GM15510 (cell line): ENCODE results near the gene CDC42BPB.

Experiments used
- POLR2A ChIP-seq: IDR thresholded peaks from 3 replicates; pipeline ENCODE4 v1.6.1; 2011; ENCODE audit warnings: borderline replicate concordance; ENCODE audit not compliant: insufficient read length; ENCODE audit errors: extremely low read depth

The CDC42BPB gene

DNA sequence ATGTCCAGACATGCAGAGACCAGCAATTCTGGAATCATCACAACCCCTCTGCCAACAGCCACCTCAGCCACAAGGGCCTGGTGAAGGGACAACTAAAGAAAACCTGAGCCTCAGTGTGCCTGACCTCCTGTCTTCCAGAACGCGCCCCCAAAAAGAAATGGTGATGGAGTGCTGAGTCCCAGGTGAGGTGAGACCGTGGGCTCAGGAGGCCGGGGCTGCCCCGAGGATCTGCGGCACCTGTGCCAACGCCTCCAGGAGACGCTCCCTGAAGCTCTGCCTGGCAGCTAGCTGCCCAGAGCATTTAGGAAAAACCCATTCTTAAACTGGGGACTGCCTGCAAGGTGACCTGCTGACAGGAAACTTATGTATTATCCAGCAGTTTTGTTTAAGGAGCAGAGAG, 51.2 kb downstream of the CDC42BPB start:
- no peak for TF ChIP-seq POLR2A

DNA sequence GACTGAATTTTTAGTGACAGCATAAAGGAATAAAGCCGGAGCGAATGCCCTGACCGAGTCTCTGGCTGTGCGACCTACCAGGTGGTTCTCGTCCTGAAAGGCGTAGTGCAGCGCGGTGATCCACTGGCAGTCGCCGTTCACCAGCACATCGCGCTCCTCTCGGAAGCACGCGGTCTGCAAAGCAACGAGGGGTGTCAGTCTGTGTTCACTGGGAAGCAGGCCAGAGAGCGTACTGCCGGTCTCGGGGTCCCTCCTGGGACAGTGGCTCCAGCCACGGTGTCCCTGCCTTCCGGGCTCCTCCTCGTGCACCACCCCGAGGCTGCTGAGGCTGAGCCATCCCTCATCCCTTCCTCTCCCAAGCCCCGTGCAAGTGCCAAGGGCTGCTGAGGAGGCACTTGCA, 53.5 kb downstream of the CDC42BPB start:
- TF ChIP-seq POLR2A = no peak

DNA sequence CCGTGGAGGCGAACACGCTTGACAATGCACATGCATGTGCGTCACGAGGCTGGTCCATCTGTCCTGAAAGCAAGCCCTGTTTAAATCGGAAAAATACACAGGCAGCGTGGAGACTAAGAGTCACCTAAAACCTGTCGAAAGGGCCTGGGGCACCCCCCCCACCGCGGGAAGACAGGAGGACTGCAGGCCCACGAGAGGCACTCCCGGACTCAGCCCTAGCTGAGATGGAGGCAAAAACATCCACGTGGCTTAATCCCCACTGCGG, 54.1 kb downstream of the CDC42BPB start:
- no peak for TF ChIP-seq POLR2A

- TF ChIP-seq POLR2A = no peak
These were observed 54.6 kb downstream of the CDC42BPB start for GRCh38 chr14:103002578-103003350.

GRCh38 chr14:103001651-103002396, 55.5 kb downstream of the CDC42BPB start:
- no peak for TF ChIP-seq POLR2A

DNA sequence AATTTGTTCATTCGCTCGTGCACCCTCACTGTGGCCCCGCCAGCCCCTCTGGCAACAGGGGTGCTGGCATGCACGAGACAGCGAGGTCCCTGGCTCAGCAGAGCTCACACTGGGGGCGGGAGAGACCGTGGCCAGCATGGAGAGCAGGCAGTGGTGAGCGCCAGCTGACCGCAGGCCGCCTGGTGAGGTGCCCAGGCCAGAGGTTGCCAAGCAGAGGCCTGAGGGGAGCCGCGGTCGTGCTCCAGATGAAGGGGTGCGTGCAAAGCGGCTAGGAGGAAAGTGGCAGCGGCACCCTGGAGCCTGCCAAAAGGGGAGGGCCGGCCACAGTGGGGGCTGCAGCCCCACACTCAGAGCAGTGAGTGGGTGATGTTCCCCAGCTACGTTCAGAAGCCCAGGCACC, 56.1 kb downstream of the CDC42BPB start:
- no peak for TF ChIP-seq POLR2A

GRCh38 chr14:103000291-103000921, 56.9 kb downstream of the CDC42BPB start:
- no peak for TF ChIP-seq POLR2A

GRCh38 chr14:102999227-102999895, 58.0 kb downstream of the CDC42BPB start:
- TF ChIP-seq POLR2A = no peak

DNA sequence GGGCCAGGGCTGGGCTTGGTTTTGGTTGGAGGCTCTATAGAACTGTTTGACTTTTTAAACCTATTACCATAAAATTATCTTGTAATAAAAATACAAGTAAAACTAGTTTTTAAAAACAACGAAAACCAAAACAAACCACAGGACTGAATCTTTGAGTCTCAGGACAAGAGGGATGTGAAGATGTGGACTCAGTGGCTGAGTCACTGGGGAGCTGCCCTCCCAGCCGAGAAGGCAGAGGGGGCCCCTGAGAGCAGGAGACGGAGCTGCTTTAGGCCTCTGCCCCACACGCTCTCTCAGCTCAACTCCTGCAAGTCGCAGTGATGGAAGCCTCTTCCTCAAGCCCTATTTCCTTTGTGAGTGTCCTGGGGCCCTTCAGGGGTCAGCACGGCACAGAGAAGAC, 59.0 kb downstream of the CDC42BPB start:
- TF ChIP-seq POLR2A = no peak

GRCh38 chr14:102996941-102997340, 60.4 kb downstream of the CDC42BPB start:
- no peak for TF ChIP-seq POLR2A

- TF ChIP-seq POLR2A = no peak
These were observed 62.7 kb downstream of the CDC42BPB start for GRCh38 chr14:102994689-102995088.

DNA sequence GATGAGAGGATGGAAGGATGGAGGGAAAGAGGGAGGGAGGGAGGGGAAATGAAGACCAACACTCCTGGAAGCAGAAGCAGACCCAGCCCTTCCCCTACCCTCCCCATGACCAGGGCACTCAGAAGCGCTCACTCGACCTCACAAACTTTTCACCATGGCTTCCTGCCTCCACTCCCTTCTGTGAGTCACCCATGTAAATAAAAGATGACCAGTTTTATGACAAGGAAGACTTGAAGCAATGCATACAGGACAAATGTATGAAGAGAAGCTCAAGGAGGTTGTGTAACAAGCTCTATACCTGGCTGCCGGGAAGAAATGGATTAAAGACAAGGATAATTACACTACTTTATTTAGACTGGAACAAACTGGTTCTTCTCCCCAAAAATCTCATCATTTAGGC, 63.8 kb downstream of the CDC42BPB start:
- TF ChIP-seq POLR2A = no peak

DNA sequence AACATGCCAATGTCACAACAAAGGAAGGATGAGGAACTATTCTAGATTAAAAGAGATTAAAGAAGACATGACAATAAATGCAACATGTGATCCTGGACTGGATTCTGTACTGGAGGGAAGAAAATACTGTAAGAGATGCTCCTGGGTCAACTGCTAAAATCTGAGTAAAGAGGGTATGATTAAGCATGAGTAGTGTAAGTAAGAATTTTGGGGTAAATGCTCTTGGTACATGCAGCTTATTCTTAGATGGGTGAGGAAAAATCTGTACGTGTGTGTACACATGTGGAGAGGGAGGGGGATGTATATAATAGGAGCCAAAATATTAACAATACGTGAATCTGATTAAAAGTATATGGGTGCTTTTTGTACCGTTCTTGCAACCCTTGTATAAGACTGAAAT, 66.0 kb downstream of the CDC42BPB start:
- no peak for TF ChIP-seq POLR2A

GRCh38 chr14:102988054-102988453, 69.3 kb downstream of the CDC42BPB start:
- TF ChIP-seq POLR2A = no peak
